ENCODE data around the gene ZNF563.

ZNF563 gene

GRCh38 chr19:12293777-12294248 is 39.6 kb downstream of the ZNF563 start:
- peak overlapping the region; percentile 99 for H3K4me3 ChIP-seq (ENCODE audit: low read length)
- peak; percentile 30 for DNase-seq (ENCODE audit: low read depth)
- no peak for TF ChIP-seq CTCF (conservative IDR thresholded peaks at IDR 0.05; ENCODE audit: low read depth, low read length)

DNA sequence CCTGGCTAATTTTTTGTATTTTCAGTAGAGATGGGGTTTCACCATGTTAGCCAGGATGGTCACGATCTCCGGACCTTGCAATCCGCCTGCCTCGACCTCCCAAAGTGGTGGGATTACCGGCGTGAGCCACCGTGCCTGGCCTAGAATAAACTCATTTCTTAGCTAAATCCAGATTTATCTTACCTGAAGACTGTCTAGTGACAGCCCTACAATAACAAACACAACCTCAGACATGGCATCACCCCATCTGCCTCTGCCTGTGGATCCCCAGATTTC is 43.7 kb downstream of the ZNF563 start:
- no peak overlapping the region for H3K4me3 ChIP-seq (ENCODE audit: low read length)
- no peak for TF ChIP-seq CTCF (conservative IDR thresholded peaks at IDR 0.05; ENCODE audit: low read depth, low read length)
- DNase-seq (ENCODE audit: low read depth): no peak

DNA sequence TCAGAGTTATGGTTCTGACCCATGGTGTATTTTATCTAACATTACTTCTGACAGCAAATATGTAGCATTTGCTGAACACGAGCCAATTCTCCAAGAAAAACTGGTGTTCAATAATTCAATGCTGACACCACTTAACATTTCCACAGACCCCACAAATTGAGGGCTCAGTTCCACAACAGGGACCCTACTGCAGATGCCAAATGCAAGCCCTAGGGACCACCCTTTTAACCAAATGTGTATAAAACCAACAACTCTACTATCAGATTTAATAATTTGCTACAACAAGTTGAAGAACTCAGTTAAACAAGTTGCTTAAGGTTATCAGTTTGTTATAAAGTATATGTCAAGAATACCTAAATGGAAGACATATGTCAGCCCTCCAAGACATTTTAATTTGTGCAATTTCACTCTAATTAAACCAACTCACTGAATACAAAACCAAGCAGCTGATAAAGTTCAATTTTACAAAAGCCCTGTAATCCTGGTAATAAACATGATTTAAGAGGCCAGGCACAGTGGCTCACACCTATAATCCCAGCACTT is 45.4 kb downstream of the ZNF563 start:
- TF ChIP-seq CTCF (conservative IDR thresholded peaks at IDR 0.05; ENCODE audit: low read depth, low read length): no peak
- no peak overlapping the region for H3K4me3 ChIP-seq (ENCODE audit: low read length)
- DNase-seq (ENCODE audit: low read depth): no peak

GRCh38 chr19:12284631-12285030 is 48.8 kb downstream of the ZNF563 start:
- no peak for DNase-seq (ENCODE audit: low read depth)
- no peak overlapping the region for H3K4me3 ChIP-seq (ENCODE audit: low read length)
- no peak for TF ChIP-seq CTCF (conservative IDR thresholded peaks at IDR 0.05; ENCODE audit: low read depth, low read length)

GRCh38 chr19:12284226-12284625 is 49.2 kb downstream of the ZNF563 start:
- DNase-seq (ENCODE audit: low read depth): no peak
- no peak for TF ChIP-seq CTCF (conservative IDR thresholded peaks at IDR 0.05; ENCODE audit: low read depth, low read length)
- H3K4me3 ChIP-seq (ENCODE audit: low read length): no peak overlapping the region

DNA sequence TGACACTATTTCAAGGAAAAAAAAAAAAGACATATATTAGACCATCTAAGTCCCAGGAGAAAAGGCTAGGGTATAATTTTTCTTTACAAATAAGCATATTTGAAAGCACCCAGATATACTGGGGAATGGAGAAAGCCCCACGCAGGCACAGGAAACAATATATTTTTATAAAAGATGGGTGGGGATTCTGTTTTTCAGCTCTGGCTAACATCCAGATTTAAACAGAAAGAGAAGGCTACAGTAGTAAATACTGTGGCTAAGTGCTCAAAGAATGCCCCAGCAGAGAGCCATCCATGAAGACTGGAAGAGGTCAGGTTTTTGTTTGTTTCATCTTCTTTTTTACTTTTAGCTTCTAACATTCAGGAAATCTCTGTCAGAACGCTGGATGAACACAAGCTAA is 54.7 kb downstream of the ZNF563 start:
- TF ChIP-seq CTCF (conservative IDR thresholded peaks at IDR 0.05; ENCODE audit: low read depth, low read length): no peak
- DNase-seq (ENCODE audit: low read depth): no peak
- H3K4me3 ChIP-seq (ENCODE audit: low read length): no peak overlapping the region

DNA sequence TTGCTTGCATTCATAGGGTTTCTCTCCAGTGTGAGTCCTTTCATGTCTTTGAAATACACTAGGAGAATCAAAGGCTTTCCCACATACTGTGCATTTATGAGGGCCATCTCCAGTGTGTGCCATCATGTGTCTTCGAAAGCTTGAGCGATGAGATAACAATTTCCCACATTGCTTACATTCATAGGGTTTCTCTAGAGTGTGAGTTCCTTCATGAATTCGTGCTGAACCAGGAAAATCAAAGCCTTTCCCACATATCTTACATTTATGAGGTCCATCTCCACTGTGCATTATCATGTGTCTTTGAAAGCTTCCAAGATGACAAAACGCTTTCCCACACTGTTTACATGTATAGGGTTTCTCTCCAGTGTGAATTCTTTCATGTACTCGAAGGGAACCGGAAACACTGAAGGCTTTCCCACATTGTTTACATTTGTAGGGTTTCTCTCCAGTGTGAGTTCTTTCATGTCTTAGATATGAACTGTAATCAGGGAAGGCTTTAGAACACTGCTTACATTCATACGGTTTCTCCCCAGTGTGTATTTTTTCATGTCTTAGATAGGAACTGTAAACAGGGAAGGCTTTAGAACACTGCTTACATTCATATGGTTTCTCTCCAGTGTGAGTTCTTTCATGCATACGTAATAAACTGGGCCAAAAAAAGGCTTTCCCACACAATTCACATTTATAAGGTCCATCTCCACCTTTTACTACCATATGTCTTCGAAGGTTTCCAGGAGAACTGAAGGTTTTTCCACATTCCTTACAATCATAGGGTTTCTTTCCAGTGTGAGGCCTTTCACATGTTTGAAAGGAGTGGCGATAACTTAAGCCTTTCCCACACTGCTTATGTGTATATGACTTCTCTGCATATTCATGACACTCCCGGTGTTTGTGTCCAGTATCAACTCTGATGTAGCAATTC is 60.2 kb downstream of the ZNF563 start:
- no peak for DNase-seq (ENCODE audit: low read depth)
- no peak overlapping the region for H3K4me3 ChIP-seq (ENCODE audit: low read length)
- TF ChIP-seq CTCF (conservative IDR thresholded peaks at IDR 0.05; ENCODE audit: low read depth, low read length): no peak

Data from retinal pigment epithelial cell (primary cell).